Upper lobe of left lung (tissue), 4 donors: Measurements from ENCODE around the gene SARNP.

Experiments
- EP300 ChIP-seq, 4 donors: sonication (generic); formaldehyde crosslinking; IDR thresholded peaks; one replicate each; pipeline ENCODE4 v1.5.1; 2017; ENCODE audit warnings: antibody characterized with exemption in 4 of 4, control low read depth in 2 of 4
- POLR2A ChIP-seq, 4 donors: fragments of 450-650 bp; IDR thresholded peaks; one replicate each; pipeline ENCODE4 v1.5.1; 2016 to 2017; ENCODE audit warnings: antibody characterized with exemption in 4 of 4, mild to moderate bottlenecking in 2 of 4
- POLR2AphosphoS5 ChIP-seq, 2 donors: sonication (generic); formaldehyde crosslinking; IDR thresholded peaks; one replicate each; pipeline ENCODE4 v1.5.1; 2017; ENCODE audit warnings: antibody characterized with exemption in 2 of 2
- TF ChIP-seq, protein P1 (sequence below), 6 experiments: fragments of 450-650 bp in 4 of 6; fragments of 200-600 bp in 2 of 6; sonication (generic) in 2 of 6; IDR thresholded peaks; one replicate each; pipeline ENCODE4 v1.5.1; 2016 to 2019; ENCODE audit warnings: antibody characterized with exemption in 6 of 6

DNA sequence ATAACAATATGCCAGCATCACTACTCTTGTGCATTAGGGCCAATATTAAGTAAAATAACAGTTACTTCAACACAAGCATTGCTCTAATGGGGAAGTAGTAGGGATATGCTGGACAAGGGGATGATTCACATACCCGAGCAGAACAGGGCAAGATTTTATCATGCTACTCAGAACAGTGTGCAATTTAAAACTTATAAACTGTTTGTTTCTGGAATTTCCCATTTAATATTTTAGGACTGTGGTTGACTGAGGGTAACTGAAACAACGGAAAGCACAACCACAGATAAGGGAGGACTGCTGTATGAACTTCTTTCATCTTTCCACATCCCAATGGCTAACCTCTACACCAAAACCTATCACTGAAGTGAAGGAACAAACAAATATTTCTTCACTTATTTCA is 36.8 kb downstream of the SARNP start:
- TF ChIP-seq, protein P1, sequence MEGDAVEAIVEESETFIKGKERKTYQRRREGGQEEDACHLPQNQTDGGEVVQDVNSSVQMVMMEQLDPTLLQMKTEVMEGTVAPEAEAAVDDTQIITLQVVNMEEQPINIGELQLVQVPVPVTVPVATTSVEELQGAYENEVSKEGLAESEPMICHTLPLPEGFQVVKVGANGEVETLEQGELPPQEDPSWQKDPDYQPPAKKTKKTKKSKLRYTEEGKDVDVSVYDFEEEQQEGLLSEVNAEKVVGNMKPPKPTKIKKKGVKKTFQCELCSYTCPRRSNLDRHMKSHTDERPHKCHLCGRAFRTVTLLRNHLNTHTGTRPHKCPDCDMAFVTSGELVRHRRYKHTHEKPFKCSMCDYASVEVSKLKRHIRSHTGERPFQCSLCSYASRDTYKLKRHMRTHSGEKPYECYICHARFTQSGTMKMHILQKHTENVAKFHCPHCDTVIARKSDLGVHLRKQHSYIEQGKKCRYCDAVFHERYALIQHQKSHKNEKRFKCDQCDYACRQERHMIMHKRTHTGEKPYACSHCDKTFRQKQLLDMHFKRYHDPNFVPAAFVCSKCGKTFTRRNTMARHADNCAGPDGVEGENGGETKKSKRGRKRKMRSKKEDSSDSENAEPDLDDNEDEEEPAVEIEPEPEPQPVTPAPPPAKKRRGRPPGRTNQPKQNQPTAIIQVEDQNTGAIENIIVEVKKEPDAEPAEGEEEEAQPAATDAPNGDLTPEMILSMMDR (IDR thresholded peaks at IDR 0.05), result no peak
- TF ChIP-seq POLR2A (IDR thresholded peaks at IDR 0.05) (no peak), POLR2AphosphoS5 (IDR thresholded peaks at IDR 0.05) (no peak), EP300 (IDR thresholded peaks at IDR 0.05) (no peak)
